ENCODE measurements around the gene SH2B3.

The SH2B3 gene

GRCh38 chr12:111407377-111408115 is 1.8 kb downstream of the SH2B3 start:
- H3K27me3 ChIP-seq (ENCODE audit: insufficient read depth, low read length): peaks cover 3% of the 10 kb centered on the region
- no peaks in the 10 kb centered on the region for H3K36me3 ChIP-seq (ENCODE audit: insufficient read depth, low read length)
- peak overlapping the region; percentile 60 for H3K4me3 ChIP-seq (ENCODE audit: low read length)
- H3K4me1 ChIP-seq (ENCODE audit: insufficient read depth, low read length): peaks cover 39% of the 10 kb centered on the region
- no peaks in the 10 kb centered on the region for H3K9me3 ChIP-seq (ENCODE audit: low read length)
- H2AFZ ChIP-seq (ENCODE audit: low read depth, low read length): peak overlapping the region; percentile 87

GRCh38 chr12:111408116-111408440 is 2.4 kb downstream of the SH2B3 start:
- H3K27me3 ChIP-seq (ENCODE audit: insufficient read depth, low read length): peaks cover 3% of the 10 kb centered on the region
- H2AFZ ChIP-seq (ENCODE audit: low read depth, low read length): no peak overlapping the region
- no peaks in the 10 kb centered on the region for H3K36me3 ChIP-seq (ENCODE audit: insufficient read depth, low read length)
- no peaks in the 10 kb centered on the region for H3K9me3 ChIP-seq (ENCODE audit: low read length)
- no peak overlapping the region for H3K4me3 ChIP-seq (ENCODE audit: low read length)
- peaks cover 44% of the 10 kb centered on the region for H3K4me1 ChIP-seq (ENCODE audit: insufficient read depth, low read length)

GRCh38 chr12:111408686-111409402 is 3.1 kb downstream of the SH2B3 start:
- Histone ChIP-seq H3K4me1 (ENCODE audit: insufficient read depth, low read length) (peaks cover 47% of the 10 kb centered on the region), H3K4me3 (ENCODE audit: low read length) (no peak overlapping the region), H3K27me3 (ENCODE audit: insufficient read depth, low read length) (peaks cover 3% of the 10 kb centered on the region), H3K9me3 (ENCODE audit: low read length) (no peaks in the 10 kb centered on the region), H2AFZ (ENCODE audit: low read depth, low read length) (no peak overlapping the region), H3K36me3 (ENCODE audit: insufficient read depth, low read length) (no peaks in the 10 kb centered on the region)

DNA sequence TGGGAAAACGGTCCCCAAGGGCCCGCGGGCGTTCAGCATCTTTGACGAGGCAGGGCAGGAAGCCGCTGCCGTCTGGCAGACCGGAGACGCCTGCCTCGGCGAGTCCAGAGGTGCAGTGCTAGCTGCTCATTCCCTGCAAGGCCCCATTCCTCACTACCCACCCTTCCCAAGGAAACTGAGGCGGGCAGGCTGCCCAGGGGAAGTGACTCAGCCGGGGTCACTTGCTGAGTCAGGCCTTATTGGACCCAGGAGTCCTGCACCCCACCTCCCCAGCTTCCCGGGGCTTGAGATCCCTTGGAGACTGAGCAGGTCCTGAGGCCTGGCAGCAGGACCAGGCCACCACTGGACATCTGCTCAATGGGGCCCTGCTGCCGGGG is 3.7 kb downstream of the SH2B3 start:
- Histone ChIP-seq H3K4me1 (ENCODE audit: insufficient read depth, low read length) (peaks cover 47% of the 10 kb centered on the region), H3K9me3 (ENCODE audit: low read length) (no peaks in the 10 kb centered on the region), H3K27me3 (ENCODE audit: insufficient read depth, low read length) (no peaks in the 10 kb centered on the region), H2AFZ (ENCODE audit: low read depth, low read length) (no peak overlapping the region), H3K4me3 (ENCODE audit: low read length) (no peak overlapping the region), H3K36me3 (ENCODE audit: insufficient read depth, low read length) (no peaks in the 10 kb centered on the region)

GRCh38 chr12:111409780-111410430 is 4.2 kb downstream of the SH2B3 start:
- H2AFZ ChIP-seq (ENCODE audit: low read depth, low read length): no peak overlapping the region
- H3K4me3 ChIP-seq (ENCODE audit: low read length): no peak overlapping the region
- no peaks in the 10 kb centered on the region for H3K36me3 ChIP-seq (ENCODE audit: insufficient read depth, low read length)
- H3K27me3 ChIP-seq (ENCODE audit: insufficient read depth, low read length): no peaks in the 10 kb centered on the region
- H3K4me1 ChIP-seq (ENCODE audit: insufficient read depth, low read length): peaks cover 47% of the 10 kb centered on the region
- H3K9me3 ChIP-seq (ENCODE audit: low read length): no peaks in the 10 kb centered on the region

GRCh38 chr12:111410431-111411184 is 4.9 kb downstream of the SH2B3 start:
- Histone ChIP-seq H3K27me3 (ENCODE audit: insufficient read depth, low read length) (no peaks in the 10 kb centered on the region), H3K4me3 (ENCODE audit: low read length) (no peak overlapping the region), H2AFZ (ENCODE audit: low read depth, low read length) (no peak overlapping the region), H3K36me3 (ENCODE audit: insufficient read depth, low read length) (no peaks in the 10 kb centered on the region), H3K9me3 (ENCODE audit: low read length) (no peaks in the 10 kb centered on the region), H3K4me1 (ENCODE audit: insufficient read depth, low read length) (peaks cover 47% of the 10 kb centered on the region)

- no peaks in the 10 kb centered on the region for H3K27me3 ChIP-seq (ENCODE audit: insufficient read depth, low read length)
- H3K36me3 ChIP-seq (ENCODE audit: insufficient read depth, low read length): no peaks in the 10 kb centered on the region
- H3K9me3 ChIP-seq (ENCODE audit: low read length): no peaks in the 10 kb centered on the region
- no peak overlapping the region for H3K4me3 ChIP-seq (ENCODE audit: low read length)
- H2AFZ ChIP-seq (ENCODE audit: low read depth, low read length): no peak overlapping the region
- peaks cover 45% of the 10 kb centered on the region for H3K4me1 ChIP-seq (ENCODE audit: insufficient read depth, low read length)
Measured at GRCh38 chr12:111411185-111411764, 5.6 kb downstream of the SH2B3 start.

DNA sequence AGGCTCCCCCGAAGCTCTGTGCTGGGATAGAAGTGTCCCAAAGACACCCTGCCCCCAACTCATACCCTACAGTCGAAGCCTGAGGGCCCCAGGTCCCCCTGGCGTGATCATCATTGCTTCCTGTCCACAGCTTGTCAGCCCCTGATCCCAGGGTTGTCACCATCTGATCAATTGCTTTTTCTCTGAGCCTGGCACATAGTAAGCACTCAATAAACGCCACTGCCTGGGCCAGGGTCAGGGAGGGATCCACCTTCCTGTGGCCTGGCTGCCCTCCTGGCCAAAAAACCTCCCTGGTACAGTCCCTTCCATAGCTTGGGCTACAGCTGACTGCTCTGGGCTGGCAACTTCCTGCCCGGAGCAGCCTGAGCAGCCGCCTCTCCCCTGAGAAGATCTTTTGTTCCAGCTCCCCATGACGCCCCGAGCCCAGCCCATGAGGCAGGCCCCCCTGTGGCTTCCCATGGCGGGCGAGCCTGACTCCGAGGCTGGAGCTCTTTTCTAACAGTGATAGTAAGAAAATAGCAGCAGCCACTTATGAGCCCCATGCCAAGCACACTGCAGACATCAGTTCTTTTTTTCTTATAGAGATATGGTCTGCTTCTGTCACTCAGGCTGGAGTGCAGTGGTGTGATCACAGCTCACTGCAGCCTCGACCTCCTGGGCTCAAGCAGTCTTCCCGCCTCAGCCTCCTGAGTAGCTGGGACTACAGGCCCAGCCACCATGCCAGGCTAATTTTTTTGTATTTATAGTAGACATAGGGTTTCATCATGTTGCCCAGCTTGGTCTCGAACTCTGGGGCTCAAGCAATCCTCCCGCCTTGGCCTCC is 6.5 kb downstream of the SH2B3 start:
- no peaks in the 10 kb centered on the region for H3K36me3 ChIP-seq (ENCODE audit: insufficient read depth, low read length)
- no peak overlapping the region for H3K4me3 ChIP-seq (ENCODE audit: low read length)
- H3K4me1 ChIP-seq (ENCODE audit: insufficient read depth, low read length): peaks cover 36% of the 10 kb centered on the region
- H2AFZ ChIP-seq (ENCODE audit: low read depth, low read length): no peak overlapping the region
- no peaks in the 10 kb centered on the region for H3K27me3 ChIP-seq (ENCODE audit: insufficient read depth, low read length)
- H3K9me3 ChIP-seq (ENCODE audit: low read length): no peaks in the 10 kb centered on the region

DNA sequence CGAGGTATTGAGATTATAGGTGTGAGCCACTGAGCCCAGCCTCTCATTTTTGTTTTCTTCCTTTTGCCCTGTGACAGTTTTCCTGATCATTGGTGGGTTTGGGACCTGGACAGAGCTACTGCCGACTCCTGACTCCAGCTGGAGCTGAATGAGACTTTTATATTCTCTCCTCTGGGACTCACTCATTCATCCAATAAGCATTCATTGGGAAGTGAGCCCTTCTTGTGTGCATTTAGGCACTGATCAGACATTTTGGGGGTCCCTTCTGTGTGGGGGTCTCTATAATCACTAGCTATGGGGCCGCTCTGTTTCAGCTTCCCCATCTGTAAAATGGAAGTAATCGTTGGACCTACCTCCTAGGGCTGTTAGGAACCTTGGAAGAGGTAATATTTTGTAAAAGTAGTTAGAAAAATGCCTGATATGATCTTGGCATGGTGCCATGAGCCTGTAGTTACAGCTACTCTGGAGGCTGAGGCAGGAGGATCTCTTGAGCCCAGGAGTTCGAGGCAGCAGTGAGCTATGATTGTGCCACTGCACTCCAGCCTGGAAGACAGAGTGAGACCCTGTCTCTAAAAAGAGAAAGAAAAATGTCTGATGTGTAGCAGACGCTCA is 7.2 kb downstream of the SH2B3 start:
- H2AFZ ChIP-seq (ENCODE audit: low read depth, low read length): no peak overlapping the region
- H3K4me1 ChIP-seq (ENCODE audit: insufficient read depth, low read length): peaks cover 30% of the 10 kb centered on the region
- H3K36me3 ChIP-seq (ENCODE audit: insufficient read depth, low read length): no peaks in the 10 kb centered on the region
- no peaks in the 10 kb centered on the region for H3K27me3 ChIP-seq (ENCODE audit: insufficient read depth, low read length)
- no peaks in the 10 kb centered on the region for H3K9me3 ChIP-seq (ENCODE audit: low read length)
- H3K4me3 ChIP-seq (ENCODE audit: low read length): no peak overlapping the region

GRCh38 chr12:111413442-111414086 is 7.8 kb downstream of the SH2B3 start:
- H3K27me3 ChIP-seq (ENCODE audit: insufficient read depth, low read length): no peaks in the 10 kb centered on the region
- no peak overlapping the region for H3K4me3 ChIP-seq (ENCODE audit: low read length)
- H3K36me3 ChIP-seq (ENCODE audit: insufficient read depth, low read length): no peaks in the 10 kb centered on the region
- H2AFZ ChIP-seq (ENCODE audit: low read depth, low read length): no peak overlapping the region
- H3K4me1 ChIP-seq (ENCODE audit: insufficient read depth, low read length): peaks cover 30% of the 10 kb centered on the region
- no peaks in the 10 kb centered on the region for H3K9me3 ChIP-seq (ENCODE audit: low read length)

GRCh38 chr12:111414711-111415252 is 9.1 kb downstream of the SH2B3 start:
- Histone ChIP-seq H3K9me3 (ENCODE audit: low read length) (no peaks in the 10 kb centered on the region), H3K4me1 (ENCODE audit: insufficient read depth, low read length) (peaks cover 25% of the 10 kb centered on the region), H3K36me3 (ENCODE audit: insufficient read depth, low read length) (no peaks in the 10 kb centered on the region), H2AFZ (ENCODE audit: low read depth, low read length) (no peak overlapping the region), H3K27me3 (ENCODE audit: insufficient read depth, low read length) (no peaks in the 10 kb centered on the region), H3K4me3 (ENCODE audit: low read length) (no peak overlapping the region)

Data from neuron (in vitro differentiated cells).